Activated naive CD4-positive, alpha-beta T cell treated with anti-CD3 and anti-CD28 coated beads for 36 hours (primary cell): ENCODE data around the gene CRMP1. TPM values are rescaled to one million over a fixed set of nuclear protein-coding genes. Genes with fewer than 3 reads are reported as not detected.
"Not testable (repeated sequence)": the region's sequence is repeated elsewhere in the genome, so short reads cannot be mapped to it uniquely, and the experiment has no call there.

Experiments
- CTCF ChIA-PET: fragments of 350-600 bp; sonication (Branson Sonifier 250); formaldehyde crosslinking; loops from one replicate; lab custom pipeline; 2021; ENCODE audit warnings: antibody characterized with exemption; lab: Charles Lee
- DNase-seq: peaks from one replicate; pipeline ENCODE4 v3.0.0-alpha.2; 2020
- H3K27ac Mint-ChIP-seq: one replicate; pipeline ENCODE4 v1.8.0; 2021; ENCODE audit warnings: mild to moderate bottlenecking, mixed read lengths
- H3K27me3 Mint-ChIP-seq: one replicate; pipeline ENCODE4 v1.8.0; 2021; ENCODE audit warnings: low read depth, mixed read lengths
- H3K36me3 Mint-ChIP-seq: one replicate; pipeline ENCODE4 v1.8.0; 2021; ENCODE audit warnings: low read depth, mixed read lengths
- H3K4me1 Mint-ChIP-seq: one replicate; pipeline ENCODE4 v1.8.0; 2021; ENCODE audit warnings: low read depth, mixed read lengths
- H3K4me3 Mint-ChIP-seq: one replicate; pipeline ENCODE4 v1.8.0; 2021; ENCODE audit warnings: mild to moderate bottlenecking, moderate library complexity, mixed read lengths
- H3K9me3 Mint-ChIP-seq: one replicate; pipeline ENCODE4 v1.8.0; 2021; ENCODE audit warnings: mixed read lengths
- intact Hi-C: fragments of 100-400 bp; cut with micrococcal nuclease; formaldehyde crosslinking; loops from one replicate; pipeline ENCODE4 v1.15.1; 2023
- total RNA-seq, 2 experiments: library from RNA; stranded (reverse); gene quantifications; one replicate each; pipeline ENCODE4 v1.2.3, GENCODE V29; 2021

CRMP1 gene
- total RNA-seq, 2 experiments from 2014 or later, result not detected

- no peak overlapping the region for H3K27ac Mint-ChIP-seq
- H3K27me3 Mint-ChIP-seq, result peaks cover 2% of the 10 kb centered on the region
- H3K9me3 Mint-ChIP-seq, result no peaks in the 10 kb centered on the region
- DNase-seq, result no peak
- no peaks in the 10 kb centered on the region for H3K4me1 Mint-ChIP-seq
- CTCF ChIA-PET, result no interaction called here
- intact Hi-C loops, result no loop called here
- no peaks in the 10 kb centered on the region for H3K36me3 Mint-ChIP-seq
- no peak overlapping the region for H3K4me3 Mint-ChIP-seq
Observed at GRCh38 chr4:5857199-5857598, 35.7 kb downstream of the CRMP1 start.

DNA sequence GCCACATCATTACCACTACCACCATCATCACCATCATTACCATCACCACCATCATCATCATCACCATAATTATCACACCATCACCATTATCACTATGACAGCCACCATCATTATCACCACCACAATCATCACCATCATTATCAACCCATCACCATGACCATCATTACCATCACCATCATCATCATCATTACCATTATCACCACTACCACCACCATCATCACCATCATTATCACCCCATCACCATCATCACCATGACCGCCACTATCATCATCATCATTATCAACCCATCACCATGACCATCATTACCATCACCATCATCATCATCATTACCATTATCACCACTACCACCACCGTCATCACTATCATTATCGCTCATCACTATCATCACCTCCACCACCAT is 36.5 kb downstream of the CRMP1 start:
- H3K27me3 Mint-ChIP-seq, CTCF ChIA-PET, H3K4me1 Mint-ChIP-seq, DNase-seq, intact Hi-C loops, H3K4me3 Mint-ChIP-seq, H3K27ac Mint-ChIP-seq, H3K9me3 Mint-ChIP-seq, H3K36me3 Mint-ChIP-seq: not testable (repeated sequence)

- H3K4me3 Mint-ChIP-seq, result no peak overlapping the region
- H3K27me3 Mint-ChIP-seq, result peaks cover 6% of the 10 kb centered on the region
- H3K4me1 Mint-ChIP-seq, result no peaks in the 10 kb centered on the region
- intact Hi-C loops, result no loop called here
- no peak overlapping the region for H3K27ac Mint-ChIP-seq
- CTCF ChIA-PET, result no interaction called here
- no peak for DNase-seq
- no peaks in the 10 kb centered on the region for H3K36me3 Mint-ChIP-seq
- no peaks in the 10 kb centered on the region for H3K9me3 Mint-ChIP-seq
Observed at GRCh38 chr4:5854929-5855328, 38.0 kb downstream of the CRMP1 start.

DNA sequence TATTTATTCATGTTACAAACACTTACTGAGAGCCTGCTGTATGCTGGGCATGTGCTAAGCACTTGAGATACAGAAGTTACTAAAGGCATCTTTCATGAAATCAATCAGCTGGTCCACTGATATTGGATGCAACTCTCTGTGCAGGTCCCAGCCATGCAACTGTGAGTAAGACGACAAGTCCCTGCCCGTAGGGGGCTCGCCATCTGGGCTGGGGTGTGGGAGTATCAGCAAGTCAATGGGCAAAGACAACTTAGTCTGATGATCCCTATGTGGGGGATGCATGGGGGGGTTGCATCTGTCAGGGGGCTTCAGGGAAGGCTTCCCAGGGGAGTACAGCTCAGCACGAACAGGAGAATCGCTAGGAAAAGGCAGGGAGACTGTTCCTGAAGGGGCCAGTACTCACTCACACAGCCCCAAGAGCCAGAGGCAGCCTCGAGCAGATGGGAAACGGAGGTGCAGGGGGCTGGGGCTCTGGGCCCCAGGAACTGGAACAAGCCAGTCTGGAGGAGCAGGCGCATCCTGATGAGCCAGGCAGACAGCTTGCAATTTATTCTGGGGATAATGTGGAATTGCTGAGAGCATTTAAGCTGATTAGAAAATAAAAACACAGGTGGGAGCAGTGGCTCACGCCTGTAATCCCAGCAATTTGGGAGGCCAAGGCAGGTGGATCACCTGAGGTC is 40.2 kb downstream of the CRMP1 start:
- CTCF ChIA-PET, result no interaction called here
- Mint-ChIP-seq H3K27ac (no peak overlapping the region), H3K9me3 (no peaks in the 10 kb centered on the region), H3K4me3 (no peak overlapping the region), H3K27me3 (peaks cover 8% of the 10 kb centered on the region), H3K36me3 (no peaks in the 10 kb centered on the region), H3K4me1 (no peaks in the 10 kb centered on the region)
- no peak for DNase-seq
- intact Hi-C loops, result no loop called here

- CTCF ChIA-PET, result no interaction called here
- H3K36me3 Mint-ChIP-seq, result no peaks in the 10 kb centered on the region
- no peaks in the 10 kb centered on the region for H3K4me1 Mint-ChIP-seq
- peaks cover 8% of the 10 kb centered on the region for H3K27me3 Mint-ChIP-seq
- DNase-seq, result no peak
- H3K9me3 Mint-ChIP-seq, result no peaks in the 10 kb centered on the region
- H3K4me3 Mint-ChIP-seq, result no peak overlapping the region
- intact Hi-C loops, result no loop called here
- H3K27ac Mint-ChIP-seq, result no peak overlapping the region
Observed at GRCh38 chr4:5851637-5852301, 41.1 kb downstream of the CRMP1 start.

GRCh38 chr4:5845035-5845905 is 47.6 kb downstream of the CRMP1 start:
- CTCF ChIA-PET, result no interaction called here
- peaks cover 2% of the 10 kb centered on the region for H3K27me3 Mint-ChIP-seq
- DNase-seq, result no peak

GRCh38 chr4:5843573-5844530 is 49.0 kb downstream of the CRMP1 start:
- Mint-ChIP-seq H3K36me3 (no peaks in the 10 kb centered on the region), H3K4me3 (no peak overlapping the region), H3K27me3 (no peaks in the 10 kb centered on the region), H3K9me3 (no peaks in the 10 kb centered on the region), H3K4me1 (no peaks in the 10 kb centered on the region), H3K27ac (no peak overlapping the region)
- intact Hi-C loops, result no loop called here
- DNase-seq, result no peak
- CTCF ChIA-PET, result no interaction called here

More at GRCh38 chr4:5845035-5845905, 47.6 kb downstream of the CRMP1 start:
- intact Hi-C loops, result no loop called here
- Mint-ChIP-seq H3K36me3 (no peaks in the 10 kb centered on the region), H3K9me3 (no peaks in the 10 kb centered on the region), H3K4me1 (no peaks in the 10 kb centered on the region), H3K4me3 (no peak overlapping the region), H3K27ac (no peak overlapping the region)

GRCh38 chr4:5842456-5842855 is 50.4 kb downstream of the CRMP1 start:
- intact Hi-C loops, result no loop called here
- H3K9me3 Mint-ChIP-seq, result no peaks in the 10 kb centered on the region
- H3K27ac Mint-ChIP-seq, result no peak overlapping the region
- H3K27me3 Mint-ChIP-seq, result no peaks in the 10 kb centered on the region
- no peaks in the 10 kb centered on the region for H3K4me1 Mint-ChIP-seq
- DNase-seq, result no peak
- no peaks in the 10 kb centered on the region for H3K36me3 Mint-ChIP-seq
- H3K4me3 Mint-ChIP-seq, result no peak overlapping the region
- CTCF ChIA-PET, result no interaction called here

DNA sequence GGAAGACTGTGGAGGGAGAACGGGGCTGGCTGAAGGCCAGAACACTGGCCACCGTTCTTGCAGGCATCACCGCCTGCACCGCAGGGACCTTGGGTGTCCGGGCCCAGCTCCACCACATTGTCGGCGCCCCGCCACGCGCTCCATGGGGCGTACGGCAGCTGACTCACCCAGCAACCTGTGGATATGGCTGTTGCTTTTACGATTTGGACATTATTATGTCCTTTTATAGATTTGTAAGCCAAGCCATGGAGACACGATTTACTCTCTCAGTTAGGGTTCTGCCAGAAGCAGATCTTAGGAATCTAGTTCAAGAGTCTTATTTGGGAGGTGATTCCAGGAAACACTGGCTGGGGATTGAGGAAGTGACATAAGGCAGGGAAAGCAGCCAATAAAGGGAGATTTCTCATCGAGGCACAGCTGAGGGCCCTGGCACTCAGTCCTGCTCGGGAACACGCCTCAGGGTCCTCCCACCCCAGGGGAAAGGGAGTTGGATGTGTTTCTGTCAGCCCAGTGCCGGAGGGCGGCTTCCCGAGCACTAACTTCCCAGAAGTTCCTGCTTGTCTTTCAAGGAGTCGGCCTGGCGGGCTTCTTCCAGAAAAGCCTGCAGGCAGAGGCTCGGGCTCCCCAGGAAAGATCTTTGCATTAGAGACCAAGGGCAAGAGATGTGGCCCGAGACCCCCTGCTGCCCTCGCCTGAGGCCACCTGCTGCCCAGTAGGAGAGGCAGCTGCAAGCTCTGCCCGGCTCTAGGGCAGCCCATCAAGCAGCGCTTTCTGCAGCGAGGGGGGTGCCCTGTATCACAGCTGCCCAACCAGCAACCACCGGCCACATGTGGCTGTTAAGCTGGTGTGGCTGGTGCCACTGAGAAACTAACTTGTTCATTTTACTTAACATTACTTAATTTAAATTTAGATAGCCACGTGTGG is 52.9 kb downstream of the CRMP1 start:
- Mint-ChIP-seq H3K4me1 (no peaks in the 10 kb centered on the region), H3K27me3 (peaks cover 3% of the 10 kb centered on the region), H3K27ac (no peak overlapping the region), H3K4me3 (no peak overlapping the region), H3K36me3 (no peaks in the 10 kb centered on the region), H3K9me3 (no peaks in the 10 kb centered on the region)
- CTCF ChIA-PET, result no interaction called here
- DNase-seq, result no peak
- intact Hi-C loops, result no loop called here

DNA sequence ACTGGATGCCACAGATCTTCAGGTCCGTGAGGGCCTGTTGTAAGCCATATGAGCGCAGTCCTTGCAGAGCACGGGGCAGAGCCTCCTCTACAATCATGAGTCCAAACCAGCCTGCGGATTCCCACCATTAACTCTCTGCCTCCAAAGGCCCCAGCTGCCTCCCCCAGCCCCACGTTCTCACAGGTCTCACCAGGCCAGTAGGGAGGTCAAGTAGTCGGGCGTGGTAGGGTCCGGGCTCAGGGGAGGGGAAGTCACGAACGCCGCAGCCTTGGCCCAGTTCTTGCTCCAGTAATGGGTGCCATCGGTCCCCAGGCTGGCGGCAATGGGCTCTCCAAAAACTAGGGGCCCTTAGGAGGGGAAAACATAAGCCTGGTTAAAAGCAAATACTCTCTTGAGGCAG is 53.6 kb downstream of the CRMP1 start:
- Mint-ChIP-seq H3K4me3 (no peak overlapping the region), H3K9me3 (no peaks in the 10 kb centered on the region), H3K36me3 (no peaks in the 10 kb centered on the region), H3K27me3 (peaks cover 3% of the 10 kb centered on the region), H3K4me1 (no peaks in the 10 kb centered on the region), H3K27ac (no peak overlapping the region)
- intact Hi-C loops, result no loop called here
- CTCF ChIA-PET, result no interaction called here
- DNase-seq, result no peak

- intact Hi-C loops, H3K36me3 Mint-ChIP-seq, H3K4me3 Mint-ChIP-seq, H3K4me1 Mint-ChIP-seq, CTCF ChIA-PET, H3K27ac Mint-ChIP-seq, H3K27me3 Mint-ChIP-seq, H3K9me3 Mint-ChIP-seq, DNase-seq: not testable (repeated sequence)
Observed at GRCh38 chr4:5837483-5837882, 55.4 kb downstream of the CRMP1 start.
